GM12891 (cell line): ENCODE data around the gene SRPX.

Source experiments
- PAX5 ChIP-seq: IDR thresholded peaks from 2 replicates; pipeline ENCODE4 v1.6.1; 2011; ENCODE audit warnings: low read length, moderate library complexity, mild to moderate bottlenecking; ENCODE audit not compliant: insufficient read depth, severe bottlenecking
- POLR2A ChIP-seq: IDR thresholded peaks from 2 replicates; pipeline ENCODE4 v1.6.1; 2011; ENCODE audit warnings: low read depth, low read length, control low read depth
- POLR2AphosphoS5 ChIP-seq: IDR thresholded peaks from 2 replicates; pipeline ENCODE4 v1.6.1; 2011; ENCODE audit warnings: low read depth, low read length, control low read depth
- TAF1 ChIP-seq: IDR thresholded peaks from 2 replicates; pipeline ENCODE4 v1.6.1; 2011; ENCODE audit warnings: low read depth, low read length, control low read depth

DNA sequence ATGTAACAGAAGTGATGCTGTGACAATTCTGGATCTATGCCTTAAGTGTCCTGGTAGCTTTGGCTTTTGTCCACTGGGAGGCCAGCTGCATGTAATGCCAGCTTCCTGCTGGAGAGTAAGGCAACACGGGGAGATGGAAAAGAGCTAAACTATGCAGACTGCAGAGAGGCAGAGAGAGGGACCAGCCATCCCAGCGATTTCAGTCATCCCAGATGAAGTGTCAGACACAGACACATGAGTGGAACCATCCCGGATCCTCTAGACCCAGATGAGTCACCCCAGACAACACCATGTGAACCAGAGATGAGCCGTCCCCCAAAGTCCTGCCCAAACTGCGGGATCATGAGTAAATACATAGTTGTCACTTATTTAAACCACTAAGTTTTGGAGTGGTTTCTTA lies 14.6 kb downstream of the SRPX start:
- no peak for TF ChIP-seq POLR2A
- TF ChIP-seq PAX5: no peak
- no peak for TF ChIP-seq POLR2AphosphoS5
- no peak for TF ChIP-seq TAF1
